H9 (cell line): ENCODE measurements around the gene RHOU. TPM values are rescaled to one million over a fixed set of nuclear protein-coding genes. Genes with fewer than 3 reads are reported as not detected.

Experiments used
- DNase-seq: peaks from one replicate; pipeline ENCODE4 v3.0.0-alpha.2; 2017
- H2AFZ ChIP-seq: one replicate; pipeline ENCODE4 v1.6.1; 2013; ENCODE audit warnings: mild to moderate bottlenecking, low read length, control low read depth, moderate library complexity
- H2AK5ac ChIP-seq: 2 replicates; pipeline ENCODE4 v1.6.1; 2013; ENCODE audit warnings: low read length, control low read depth, mixed read lengths; ENCODE audit not compliant: insufficient read length
- H2BK120ac ChIP-seq: one replicate; pipeline ENCODE4 v1.6.1; 2013; ENCODE audit warnings: low read depth, mild to moderate bottlenecking, low read length, control low read depth, inconsistent platforms; ENCODE audit not compliant: poor library complexity, severe bottlenecking
- H2BK12ac ChIP-seq: 2 replicates; pipeline ENCODE4 v1.6.1; 2013; ENCODE audit warnings: low read length, control low read depth, mixed read lengths, low read depth; ENCODE audit not compliant: insufficient read length
- H2BK15ac ChIP-seq: 2 replicates; pipeline ENCODE4 v1.6.1; 2013; ENCODE audit warnings: low read depth, low read length, control low read depth
- H2BK20ac ChIP-seq: one replicate; pipeline ENCODE4 v1.6.1; 2013; ENCODE audit warnings: low read depth, mild to moderate bottlenecking, low read length, control low read depth, inconsistent platforms; ENCODE audit not compliant: poor library complexity, severe bottlenecking
- H2BK5ac ChIP-seq: 2 replicates; pipeline ENCODE4 v1.6.1; 2013; ENCODE audit warnings: low read length, control low read depth, mixed read lengths; ENCODE audit not compliant: insufficient read length
- H3K14ac ChIP-seq: 2 replicates; pipeline ENCODE4 v1.6.1; 2013; ENCODE audit warnings: low read length, control low read depth; ENCODE audit not compliant: insufficient read depth
- H3K18ac ChIP-seq: 2 replicates; pipeline ENCODE4 v1.6.1; 2013; ENCODE audit warnings: low read depth, mild to moderate bottlenecking, mixed read lengths, low read length, control low read depth; ENCODE audit not compliant: insufficient read length
- H3K23ac ChIP-seq: 2 replicates; pipeline ENCODE4 v1.6.1; 2013; ENCODE audit warnings: low read length, control low read depth, mixed read lengths, low read depth; ENCODE audit not compliant: insufficient read length
- H3K23me2 ChIP-seq: 2 replicates; pipeline ENCODE4 v1.6.1; 2013; ENCODE audit warnings: low read depth, mild to moderate bottlenecking, mixed read lengths, low read length, control low read depth; ENCODE audit not compliant: insufficient read length, poor library complexity, severe bottlenecking
- H3K27ac ChIP-seq: 2 replicates; pipeline ENCODE4 v1.5.1; 2013; ENCODE audit warnings: low read length, control low read depth, mixed read lengths, low read depth; ENCODE audit not compliant: insufficient read length
- H3K27me3 ChIP-seq: 2 replicates; pipeline ENCODE4 v1.6.1; 2013; ENCODE audit warnings: low read length, control low read depth, inconsistent platforms; ENCODE audit not compliant: insufficient read depth
- H3K4ac ChIP-seq: 2 replicates; pipeline ENCODE4 v1.6.1; 2013; ENCODE audit warnings: low read depth, mild to moderate bottlenecking, control low read depth, inconsistent platforms, low read length, moderate library complexity
- H3K4me1 ChIP-seq: 2 replicates; pipeline ENCODE4 v1.6.1; 2013; ENCODE audit warnings: low read length, control low read depth, inconsistent platforms; ENCODE audit not compliant: insufficient read depth
- H3K4me2 ChIP-seq: 2 replicates; pipeline ENCODE4 v1.6.1; 2013; ENCODE audit warnings: low read length, control low read depth, mixed read lengths; ENCODE audit not compliant: insufficient read length, insufficient read depth
- H3K56ac ChIP-seq: 2 replicates; pipeline ENCODE4 v1.6.1; 2013; ENCODE audit warnings: low read depth, mild to moderate bottlenecking, mixed read lengths, low read length, control low read depth; ENCODE audit not compliant: insufficient read length
- H3K79me1 ChIP-seq: 2 replicates; pipeline ENCODE4 v1.6.1; 2013; ENCODE audit warnings: low read depth, mild to moderate bottlenecking, moderate library complexity, low read length, control low read depth, inconsistent platforms; ENCODE audit not compliant: insufficient read depth, poor library complexity, severe bottlenecking
- H3K79me2 ChIP-seq: 2 replicates; pipeline ENCODE4 v1.6.1; 2013; ENCODE audit warnings: low read length, control low read depth, inconsistent platforms; ENCODE audit not compliant: insufficient read depth
- H3K9ac ChIP-seq: 2 replicates; pipeline ENCODE4 v1.6.1; 2013; ENCODE audit warnings: low read length, control low read depth, mixed read lengths; ENCODE audit not compliant: insufficient read length; ENCODE audit errors: extremely low read depth
- H3K9me3 ChIP-seq: one replicate; pipeline ENCODE4 v1.6.1; 2013; ENCODE audit warnings: low read depth, low read length, inconsistent platforms; ENCODE audit not compliant: control insufficient read depth
- H3T11ph ChIP-seq: one replicate; pipeline ENCODE4 v1.6.1; 2013; ENCODE audit warnings: mild to moderate bottlenecking, low read length, control low read depth, inconsistent platforms
- H4K20me1 ChIP-seq: one replicate; pipeline ENCODE4 v1.6.1; 2013; ENCODE audit not compliant: control insufficient read depth, insufficient read length, insufficient read depth
- H4K5ac ChIP-seq: 2 replicates; pipeline ENCODE4 v1.6.1; 2013; ENCODE audit warnings: low read depth, mild to moderate bottlenecking, mixed read lengths, low read length, control low read depth; ENCODE audit not compliant: insufficient read length
- H4K8ac ChIP-seq: replicated peaks from 2 replicates; pipeline ENCODE4 v1.6.1; 2013; ENCODE audit warnings: low read length, control low read depth, mixed read lengths, low read depth; ENCODE audit not compliant: insufficient read length
- H4K91ac ChIP-seq: 2 replicates; pipeline ENCODE4 v1.6.1; 2013; ENCODE audit warnings: low read depth, mild to moderate bottlenecking, moderate library complexity, mixed read lengths, low read length, control low read depth; ENCODE audit not compliant: insufficient read length
- H3K27ac Mint-ChIP-seq, 3 experiments: 2 replicates in 2 of 3; 3 replicates in 1 of 3; pipeline ENCODE4 v1.8.0; 2020 to 2021; ENCODE audit warnings: mixed read lengths in 3 of 3, mild to moderate bottlenecking in 1 of 3, moderate library complexity in 1 of 3
- H3K27me3 Mint-ChIP-seq: 2 replicates; pipeline ENCODE4 v1.8.0; 2021; ENCODE audit warnings: low read depth, mild to moderate bottlenecking, moderate library complexity, mixed read lengths
- H3K36me3 Mint-ChIP-seq, 3 experiments: 2 replicates in 2 of 3; 3 replicates in 1 of 3; pipeline ENCODE4 v1.8.0; 2020 to 2021; ENCODE audit warnings: low read depth in 3 of 3, mixed read lengths in 3 of 3; ENCODE audit not compliant: insufficient read depth in 1 of 3
- H3K4me1 Mint-ChIP-seq, 2 experiments: 2 replicates each; pipeline ENCODE4 v1.8.0; 2020; ENCODE audit warnings: mixed read lengths in 2 of 2
- H3K4me3 Mint-ChIP-seq, 2 experiments: 2 replicates in 1 of 2; 3 replicates in 1 of 2; pipeline ENCODE4 v1.8.0; 2020 to 2021; ENCODE audit warnings: mild to moderate bottlenecking in 2 of 2, mixed read lengths in 2 of 2, moderate library complexity in 1 of 2
- H3K9me3 Mint-ChIP-seq, 2 experiments: 2 replicates in 1 of 2; 3 replicates in 1 of 2; pipeline ENCODE4 v1.8.0; 2020; ENCODE audit warnings: mild to moderate bottlenecking in 2 of 2, mixed read lengths in 2 of 2, moderate library complexity in 1 of 2
- WGBS: extraction: QIAGEN DNeasy Blood & Tissue Kit; methylation state at CpG from one replicate; pipeline ENCODE4 v1.1.7; 2013; ENCODE audit warnings: missing lambda C conversion rate, low lambda C conversion rate, mixed read lengths; ENCODE audit not compliant: insufficient read length; ENCODE audit errors: extremely low coverage; 5-methylcytosine and 5-hydroxymethylcytosine counted together
- total RNA-seq: library from RNA; stranded (reverse); gene quantifications from 2 replicates; pipeline ENCODE4 v1.2.1, GENCODE V29; 2021
- TF ChIP-seq, protein P1 (sequence below): fragments of 200-600 bp; sonication (generic); conservative IDR thresholded peaks from 3 replicates; pipeline ENCODE4 v1.8.0; 2021; ENCODE audit warnings: antibody characterized with exemption, mild to moderate bottlenecking

The RHOU gene
- total RNA-seq, 1 experiment from 2014 or later = 3.9 TPM

DNA sequence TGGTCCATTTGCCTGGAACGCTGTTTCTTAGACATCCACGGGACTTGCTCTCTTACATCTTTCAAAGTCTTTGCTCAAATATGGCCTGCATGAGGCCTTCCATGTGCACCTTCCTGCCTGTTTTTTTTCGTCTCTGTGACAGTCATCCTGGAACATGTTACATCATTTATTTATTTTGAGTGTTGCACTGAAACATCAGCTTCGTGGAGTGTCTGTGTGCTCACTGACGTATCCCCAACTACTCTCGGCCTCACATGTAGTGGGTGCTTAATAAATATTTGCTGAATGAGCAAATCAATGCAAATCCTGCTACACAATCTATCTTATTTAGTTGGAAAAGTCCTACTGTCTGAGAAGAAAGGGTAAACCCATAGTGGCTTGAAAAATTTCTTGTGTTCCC lies 11.4 kb upstream of the RHOU start:
- no peak overlapping the region for H3K56ac ChIP-seq
- H2AFZ ChIP-seq = no peak overlapping the region
- peaks cover 0 to 4% of the 10 kb centered on the region in 2 experiments; a peak in 1 of 5 replicates for H3K9me3 Mint-ChIP-seq

More for the DNA sequence above, 11.4 kb upstream of the RHOU start:
- Histone ChIP-seq H3K4me2 (no peak overlapping the region), H3K4ac (no peak overlapping the region), H3K14ac (no peak overlapping the region), H3K23ac (no peak overlapping the region), H3K27ac (no peak overlapping the region), H2AK5ac (no peak overlapping the region), H3K4me1 (peaks cover 8% of the 10 kb centered on the region; the same call in 1 of the 2 replicates), H2BK20ac (no peak overlapping the region), H2BK12ac (no peak overlapping the region), H4K5ac (no peak overlapping the region), H2BK5ac (no peak overlapping the region), H3K9ac (no peak overlapping the region), H4K8ac (no peak overlapping the region), H4K20me1 (no peaks in the 10 kb centered on the region), H3K23me2 (no peaks in the 10 kb centered on the region), H3K27me3 (no peaks in the 10 kb centered on the region), H4K91ac (no peak overlapping the region), H3K79me2 (no peaks in the 10 kb centered on the region), H2BK120ac (no peak overlapping the region), H2BK15ac (no peak overlapping the region), H3K79me1 (no peaks in the 10 kb centered on the region), H3T11ph (no peak overlapping the region), H3K18ac (no peak overlapping the region), H3K9me3 (no peaks in the 10 kb centered on the region)
- H3K36me3 Mint-ChIP-seq = no peaks in the 10 kb centered on the region
- H3K27me3 Mint-ChIP-seq = peaks cover 15% of the 10 kb centered on the region
- H3K27ac Mint-ChIP-seq = no peak overlapping the region; a peak in 1 of 7 replicates
- H3K4me1 Mint-ChIP-seq = peaks cover 9 to 10% of the 10 kb centered on the region in 2 experiments
- TF ChIP-seq, protein P1, sequence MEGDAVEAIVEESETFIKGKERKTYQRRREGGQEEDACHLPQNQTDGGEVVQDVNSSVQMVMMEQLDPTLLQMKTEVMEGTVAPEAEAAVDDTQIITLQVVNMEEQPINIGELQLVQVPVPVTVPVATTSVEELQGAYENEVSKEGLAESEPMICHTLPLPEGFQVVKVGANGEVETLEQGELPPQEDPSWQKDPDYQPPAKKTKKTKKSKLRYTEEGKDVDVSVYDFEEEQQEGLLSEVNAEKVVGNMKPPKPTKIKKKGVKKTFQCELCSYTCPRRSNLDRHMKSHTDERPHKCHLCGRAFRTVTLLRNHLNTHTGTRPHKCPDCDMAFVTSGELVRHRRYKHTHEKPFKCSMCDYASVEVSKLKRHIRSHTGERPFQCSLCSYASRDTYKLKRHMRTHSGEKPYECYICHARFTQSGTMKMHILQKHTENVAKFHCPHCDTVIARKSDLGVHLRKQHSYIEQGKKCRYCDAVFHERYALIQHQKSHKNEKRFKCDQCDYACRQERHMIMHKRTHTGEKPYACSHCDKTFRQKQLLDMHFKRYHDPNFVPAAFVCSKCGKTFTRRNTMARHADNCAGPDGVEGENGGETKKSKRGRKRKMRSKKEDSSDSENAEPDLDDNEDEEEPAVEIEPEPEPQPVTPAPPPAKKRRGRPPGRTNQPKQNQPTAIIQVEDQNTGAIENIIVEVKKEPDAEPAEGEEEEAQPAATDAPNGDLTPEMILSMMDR = no peak
- peak overlapping the region in 1 of 2 experiments; percentile 18; a peak in 1 of 5 replicates for H3K4me3 Mint-ChIP-seq
- no peak for DNase-seq
- WGBS = no CpG with 5 or more reads among the region's 6 CpGs
